ENCODE measurements around the gene OTUD5.
A peak's percentile ranks its signal among the peaks of the same experiment; 100 is the strongest.

The OTUD5 gene, protein sequence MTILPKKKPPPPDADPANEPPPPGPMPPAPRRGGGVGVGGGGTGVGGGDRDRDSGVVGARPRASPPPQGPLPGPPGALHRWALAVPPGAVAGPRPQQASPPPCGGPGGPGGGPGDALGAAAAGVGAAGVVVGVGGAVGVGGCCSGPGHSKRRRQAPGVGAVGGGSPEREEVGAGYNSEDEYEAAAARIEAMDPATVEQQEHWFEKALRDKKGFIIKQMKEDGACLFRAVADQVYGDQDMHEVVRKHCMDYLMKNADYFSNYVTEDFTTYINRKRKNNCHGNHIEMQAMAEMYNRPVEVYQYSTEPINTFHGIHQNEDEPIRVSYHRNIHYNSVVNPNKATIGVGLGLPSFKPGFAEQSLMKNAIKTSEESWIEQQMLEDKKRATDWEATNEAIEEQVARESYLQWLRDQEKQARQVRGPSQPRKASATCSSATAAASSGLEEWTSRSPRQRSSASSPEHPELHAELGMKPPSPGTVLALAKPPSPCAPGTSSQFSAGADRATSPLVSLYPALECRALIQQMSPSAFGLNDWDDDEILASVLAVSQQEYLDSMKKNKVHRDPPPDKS

DNA sequence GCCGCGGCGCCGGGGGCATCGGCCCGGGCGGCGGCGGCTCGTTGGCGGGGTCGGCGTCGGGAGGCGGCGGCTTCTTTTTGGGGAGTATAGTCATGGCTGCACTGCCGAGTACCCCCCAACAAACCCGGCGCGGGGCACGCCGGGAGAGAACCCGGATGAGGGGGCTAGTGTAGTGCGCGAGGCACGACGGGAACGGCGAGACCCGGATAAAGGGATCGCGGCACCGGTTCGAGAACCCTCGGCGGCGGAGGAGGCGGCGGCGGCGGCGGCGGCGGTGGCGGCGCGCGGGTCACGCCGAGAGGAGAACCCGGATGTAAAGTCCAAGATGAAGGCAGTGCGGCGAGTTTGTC, at the start of gene OTUD5:
OTUD5 (minus strand) TSS at position 131 of the 350 bp plus-strand sequence; CDS start at position 94, 37 bp downstream.
- Histone ChIP-seq H3K4me3 (ENCODE audit: low read length) (peak within 1 kb of the TSS; percentile 97), H3K36me3 (ENCODE audit: insufficient read depth, low read depth, low read length) (peaks cover 17% of the 10 kb centered on the region), H3K9ac (ENCODE audit: low read depth, low read length) (peak within 1 kb of the TSS; percentile 85), H3K27ac (ENCODE audit: low read length) (no peak within 1 kb of the TSS), H3K27me3 (ENCODE audit: insufficient read depth, low read length) (no peaks in the 10 kb centered on the region), H3K9me3 (ENCODE audit: insufficient read depth, low read depth, low read length) (no peaks in the 10 kb centered on the region), H3K4me1 (ENCODE audit: insufficient read depth, low read length) (peaks cover 7% of the 10 kb centered on the region; the same call in 1 of the 2 replicates)

DNA sequence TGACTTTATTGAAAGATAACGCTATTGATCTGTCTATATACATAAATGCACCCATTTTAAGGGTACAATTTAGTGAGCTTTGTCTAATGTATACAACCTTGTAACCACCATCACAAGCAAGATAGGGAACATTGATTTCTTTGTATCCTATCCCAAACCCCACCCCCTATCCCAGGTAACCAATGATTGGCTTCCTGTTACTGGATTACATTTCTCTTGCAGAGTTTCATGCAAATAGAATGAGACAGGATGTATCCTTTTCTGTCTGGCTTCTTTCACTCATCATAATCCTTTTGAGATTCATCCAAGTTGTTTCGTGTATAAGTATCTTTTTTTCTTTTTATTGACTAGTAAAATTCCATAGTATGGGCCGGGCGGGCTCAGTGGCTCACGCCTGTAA, 46.3 kb upstream of the OTUD5 start:
- no peaks in the 10 kb centered on the region for H3K4me1 ChIP-seq (ENCODE audit: insufficient read depth, low read length)
- H3K9ac ChIP-seq (ENCODE audit: low read depth, low read length) = no peak overlapping the region
- H3K36me3 ChIP-seq (ENCODE audit: insufficient read depth, low read depth, low read length) = peaks cover 9% of the 10 kb centered on the region; the same call in 1 of the 2 replicates
- no peak overlapping the region for H3K4me3 ChIP-seq (ENCODE audit: low read length)
- H3K9me3 ChIP-seq (ENCODE audit: insufficient read depth, low read depth, low read length) = no peaks in the 10 kb centered on the region
- no peak overlapping the region for H3K27ac ChIP-seq (ENCODE audit: low read length)
- H3K27me3 ChIP-seq (ENCODE audit: insufficient read depth, low read length) = no peaks in the 10 kb centered on the region

DNA sequence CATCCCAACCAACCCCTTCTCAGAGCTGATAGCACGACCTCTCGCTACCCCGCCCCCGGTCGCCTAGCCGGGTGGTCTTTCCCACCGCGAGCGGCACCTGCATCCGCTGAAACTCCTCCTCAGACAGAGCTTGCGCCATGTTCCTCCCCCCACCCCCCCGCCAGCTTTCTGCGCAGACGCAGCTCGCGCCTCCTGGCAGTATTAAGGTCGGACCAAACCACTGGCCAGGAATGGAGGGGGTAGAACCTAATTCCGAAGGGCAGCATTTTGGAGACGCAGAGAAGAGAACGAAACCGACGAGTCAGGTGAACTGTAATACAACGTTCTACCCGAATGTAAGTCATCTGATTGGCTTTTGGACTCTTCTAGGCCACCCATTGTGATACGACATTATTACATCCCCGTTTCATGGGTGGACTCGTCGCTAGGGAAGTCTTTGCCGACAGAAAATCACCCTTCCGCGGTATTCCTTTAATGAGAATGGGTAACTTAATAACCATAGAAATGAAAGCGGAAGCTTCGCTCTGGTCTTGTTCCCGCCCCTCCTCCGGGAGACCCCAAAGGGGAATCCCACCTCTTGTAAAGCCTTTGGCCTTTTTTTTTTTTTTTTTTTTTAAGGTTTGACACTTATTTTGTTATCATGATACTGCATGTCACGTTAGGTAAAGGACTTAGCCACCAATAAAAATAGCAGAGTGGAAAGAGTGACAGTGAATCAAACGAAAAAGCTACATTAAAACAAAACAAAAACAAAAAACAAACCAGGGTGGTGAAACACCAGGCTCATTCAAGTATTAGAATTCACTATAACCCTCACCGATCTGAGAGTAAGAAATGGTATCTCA, 44.9 kb upstream of the OTUD5 start, which contains the start of gene GRIPAP1:
GRIPAP1 (minus strand) TSS at position 174 of the 845 bp plus-strand sequence; CDS start at position 139, 35 bp downstream.
- peak within 1 kb of the TSS; percentile 98 for H3K9ac ChIP-seq (ENCODE audit: low read depth, low read length)
- H3K27me3 ChIP-seq (ENCODE audit: insufficient read depth, low read length) = no peaks in the 10 kb centered on the region
- peak within 1 kb of the TSS; percentile 93 for H3K4me3 ChIP-seq (ENCODE audit: low read length)
- H3K36me3 ChIP-seq (ENCODE audit: insufficient read depth, low read depth, low read length) = peaks cover 22% of the 10 kb centered on the region; the same call in 1 of the 2 replicates
- peak within 1 kb of the TSS; percentile 68 for H3K27ac ChIP-seq (ENCODE audit: low read length)
- H3K9me3 ChIP-seq (ENCODE audit: insufficient read depth, low read depth, low read length) = no peaks in the 10 kb centered on the region
- H3K4me1 ChIP-seq (ENCODE audit: insufficient read depth, low read length) = no peaks in the 10 kb centered on the region

DNA sequence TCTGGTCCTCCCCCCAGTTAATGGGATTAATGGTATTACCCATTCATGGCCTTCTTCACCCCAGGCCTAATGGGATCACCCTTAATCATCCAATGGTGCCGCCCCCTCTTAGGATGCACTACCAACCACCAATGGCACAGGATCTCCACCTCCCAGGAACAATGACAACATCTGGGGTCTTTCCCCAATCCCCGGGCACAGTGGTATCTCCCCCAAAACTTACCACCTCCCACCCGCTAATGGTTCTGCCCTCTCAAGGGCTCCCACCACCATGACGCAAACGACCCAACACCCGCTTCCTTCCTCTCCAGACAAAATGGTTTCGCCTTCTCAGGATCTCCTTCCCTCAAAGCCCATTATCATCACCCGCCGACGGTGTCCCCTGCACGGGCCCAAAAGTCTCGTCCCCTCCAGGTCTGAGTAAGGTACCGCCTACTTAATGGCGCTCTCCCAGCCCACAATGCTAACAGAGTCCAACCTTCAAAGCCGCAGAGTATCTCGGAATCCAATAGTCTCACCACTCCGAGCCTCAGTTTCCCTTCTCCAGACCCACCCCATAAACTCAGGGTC, 44.2 kb upstream of the OTUD5 start:
- peak overlapping the region; percentile 68 for H3K27ac ChIP-seq (ENCODE audit: low read length)
- H3K27me3 ChIP-seq (ENCODE audit: insufficient read depth, low read length) = no peaks in the 10 kb centered on the region
- peak overlapping the region; percentile 93 for H3K4me3 ChIP-seq (ENCODE audit: low read length)
- H3K9me3 ChIP-seq (ENCODE audit: insufficient read depth, low read depth, low read length) = no peaks in the 10 kb centered on the region
- no peaks in the 10 kb centered on the region for H3K4me1 ChIP-seq (ENCODE audit: insufficient read depth, low read length)
- H3K36me3 ChIP-seq (ENCODE audit: insufficient read depth, low read depth, low read length) = peaks cover 29% of the 10 kb centered on the region; the same call in 1 of the 2 replicates
- H3K9ac ChIP-seq (ENCODE audit: low read depth, low read length) = peak overlapping the region; percentile 98

DNA sequence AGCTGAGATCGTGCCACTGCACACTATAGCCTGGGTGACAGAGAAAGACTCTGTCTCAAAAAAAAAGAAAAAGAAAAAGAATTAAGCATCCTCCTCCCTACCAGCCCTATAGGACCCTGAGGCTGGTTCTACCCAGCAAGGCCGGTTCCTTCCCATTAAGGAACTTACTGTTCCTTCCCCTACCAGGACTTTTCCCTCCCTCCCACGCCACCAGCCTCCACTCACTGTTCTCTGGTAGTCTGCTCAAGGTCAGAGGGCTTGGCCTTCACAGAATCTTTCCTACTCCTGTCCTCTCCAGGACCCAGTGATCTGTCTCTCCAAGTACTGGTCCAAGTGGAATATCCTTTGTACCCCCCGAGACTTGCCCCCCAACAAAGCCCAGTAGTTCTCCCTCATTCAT, 43.2 kb upstream of the OTUD5 start:
- Histone ChIP-seq H3K36me3 (ENCODE audit: insufficient read depth, low read depth, low read length) (peaks cover 38% of the 10 kb centered on the region), H3K27ac (ENCODE audit: low read length) (no peak overlapping the region), H3K4me3 (ENCODE audit: low read length) (peak overlapping the region; percentile 93; the same call in 1 of the 2 replicates), H3K4me1 (ENCODE audit: insufficient read depth, low read length) (no peaks in the 10 kb centered on the region), H3K9me3 (ENCODE audit: insufficient read depth, low read depth, low read length) (no peaks in the 10 kb centered on the region), H3K27me3 (ENCODE audit: insufficient read depth, low read length) (no peaks in the 10 kb centered on the region), H3K9ac (ENCODE audit: low read depth, low read length) (no peak overlapping the region)

DNA sequence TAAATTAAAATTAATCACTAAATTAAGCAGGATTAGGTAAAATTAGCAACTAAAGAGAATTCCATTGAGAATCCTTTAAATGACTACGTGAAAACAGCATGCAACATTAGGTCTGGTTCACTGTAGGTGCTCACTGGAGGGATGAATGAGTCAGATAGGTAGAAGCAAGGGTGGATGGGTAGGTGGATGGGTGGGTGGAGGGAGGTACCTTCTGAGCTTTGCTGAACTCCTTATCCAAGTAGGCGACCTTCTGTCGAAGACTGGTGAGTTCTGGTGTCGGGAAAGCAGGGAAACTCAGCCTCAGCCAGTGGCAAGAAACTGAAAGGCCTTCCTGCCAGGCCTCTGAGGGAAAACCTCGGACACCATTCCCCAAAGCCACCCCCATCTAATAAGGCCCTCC, 41.6 kb upstream of the OTUD5 start:
- Histone ChIP-seq H3K4me3 (ENCODE audit: low read length) (no peak overlapping the region), H3K27ac (ENCODE audit: low read length) (no peak overlapping the region), H3K9ac (ENCODE audit: low read depth, low read length) (no peak overlapping the region), H3K27me3 (ENCODE audit: insufficient read depth, low read length) (no peaks in the 10 kb centered on the region), H3K4me1 (ENCODE audit: insufficient read depth, low read length) (no peaks in the 10 kb centered on the region), H3K9me3 (ENCODE audit: insufficient read depth, low read depth, low read length) (no peaks in the 10 kb centered on the region), H3K36me3 (ENCODE audit: insufficient read depth, low read depth, low read length) (peaks cover 47% of the 10 kb centered on the region)

DNA sequence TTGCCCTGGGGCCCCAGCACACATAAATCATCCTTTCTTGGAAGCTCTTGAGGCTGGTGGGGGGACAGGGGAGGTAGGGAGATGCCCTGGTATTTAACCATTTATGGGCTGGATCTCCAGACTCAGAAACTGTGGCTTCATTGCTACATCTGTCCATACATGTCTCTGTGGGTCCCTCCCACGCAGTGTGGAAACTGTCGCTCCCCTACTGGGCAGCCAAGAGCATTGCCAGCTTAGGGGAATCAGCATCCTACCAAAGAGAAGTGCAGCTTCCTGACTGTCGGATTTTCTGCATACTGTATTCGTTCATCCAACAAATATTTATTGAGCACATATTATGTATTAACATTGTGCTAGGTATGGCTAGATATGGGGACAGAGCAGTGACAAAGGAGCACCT, 41.0 kb upstream of the OTUD5 start:
- H3K36me3 ChIP-seq (ENCODE audit: insufficient read depth, low read depth, low read length) = peaks cover 52% of the 10 kb centered on the region
- H3K9me3 ChIP-seq (ENCODE audit: insufficient read depth, low read depth, low read length) = no peaks in the 10 kb centered on the region
- H3K27ac ChIP-seq (ENCODE audit: low read length) = no peak overlapping the region

DNA sequence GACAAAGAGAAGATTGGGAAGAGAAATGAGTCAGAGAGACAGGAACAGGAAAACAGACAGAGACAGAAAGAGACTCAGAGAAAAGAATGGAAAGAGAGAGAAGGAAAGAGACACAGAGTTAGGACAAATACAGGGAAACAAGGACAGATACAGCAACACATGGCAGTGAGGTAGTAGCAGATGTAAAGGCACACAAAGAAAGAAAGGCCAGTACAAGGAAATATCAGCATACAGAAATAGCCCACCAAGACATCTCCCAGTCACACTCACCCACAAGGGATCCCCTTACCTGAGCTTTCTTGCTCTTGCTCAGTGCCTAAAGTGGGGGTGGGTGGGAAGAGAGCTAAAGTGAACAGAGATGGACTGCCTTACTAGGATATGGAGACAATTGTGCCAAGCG, 40.5 kb upstream of the OTUD5 start:
- no peaks in the 10 kb centered on the region for H3K27me3 ChIP-seq (ENCODE audit: insufficient read depth, low read length)
- peaks cover 57% of the 10 kb centered on the region for H3K36me3 ChIP-seq (ENCODE audit: insufficient read depth, low read depth, low read length)
- H3K4me3 ChIP-seq (ENCODE audit: low read length) = no peak overlapping the region

More for the DNA sequence above, 41.0 kb upstream of the OTUD5 start:
- H3K4me3 ChIP-seq (ENCODE audit: low read length) = no peak overlapping the region
- H3K4me1 ChIP-seq (ENCODE audit: insufficient read depth, low read length) = no peaks in the 10 kb centered on the region
- H3K9ac ChIP-seq (ENCODE audit: low read depth, low read length) = no peak overlapping the region
- H3K27me3 ChIP-seq (ENCODE audit: insufficient read depth, low read length) = no peaks in the 10 kb centered on the region

DNA sequence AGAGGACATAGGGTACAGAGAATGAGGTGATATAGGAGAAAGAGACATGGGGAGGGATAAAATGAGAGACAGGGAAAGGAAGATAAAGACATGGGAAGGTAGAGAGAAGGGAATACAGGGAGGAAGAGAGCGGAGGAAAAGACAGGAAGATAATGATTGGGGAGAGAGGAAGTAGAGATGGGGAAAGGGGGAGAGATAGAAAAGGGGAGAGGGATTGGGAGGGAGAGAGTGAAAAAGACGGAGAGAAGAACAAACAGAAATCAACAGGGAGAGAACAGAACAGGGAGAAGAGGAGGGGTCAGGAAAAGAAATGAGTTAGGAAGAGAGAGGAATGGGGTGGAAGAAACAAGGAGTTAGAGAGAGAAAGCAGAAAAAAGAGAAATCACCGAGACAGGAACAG, 40.0 kb upstream of the OTUD5 start:
- H3K4me1 ChIP-seq (ENCODE audit: insufficient read depth, low read length) = no peaks in the 10 kb centered on the region
- no peak overlapping the region for H3K27ac ChIP-seq (ENCODE audit: low read length)
- H3K36me3 ChIP-seq (ENCODE audit: insufficient read depth, low read depth, low read length) = peaks cover 59% of the 10 kb centered on the region
- H3K27me3 ChIP-seq (ENCODE audit: insufficient read depth, low read length) = no peaks in the 10 kb centered on the region
- no peaks in the 10 kb centered on the region for H3K9me3 ChIP-seq (ENCODE audit: insufficient read depth, low read depth, low read length)
- no peak overlapping the region for H3K9ac ChIP-seq (ENCODE audit: low read depth, low read length)
- no peak overlapping the region for H3K4me3 ChIP-seq (ENCODE audit: low read length)

More for the DNA sequence above, 40.5 kb upstream of the OTUD5 start:
- Histone ChIP-seq H3K4me1 (ENCODE audit: insufficient read depth, low read length) (no peaks in the 10 kb centered on the region), H3K9ac (ENCODE audit: low read depth, low read length) (no peak overlapping the region), H3K27ac (ENCODE audit: low read length) (no peak overlapping the region), H3K9me3 (ENCODE audit: insufficient read depth, low read depth, low read length) (no peaks in the 10 kb centered on the region)

DNA sequence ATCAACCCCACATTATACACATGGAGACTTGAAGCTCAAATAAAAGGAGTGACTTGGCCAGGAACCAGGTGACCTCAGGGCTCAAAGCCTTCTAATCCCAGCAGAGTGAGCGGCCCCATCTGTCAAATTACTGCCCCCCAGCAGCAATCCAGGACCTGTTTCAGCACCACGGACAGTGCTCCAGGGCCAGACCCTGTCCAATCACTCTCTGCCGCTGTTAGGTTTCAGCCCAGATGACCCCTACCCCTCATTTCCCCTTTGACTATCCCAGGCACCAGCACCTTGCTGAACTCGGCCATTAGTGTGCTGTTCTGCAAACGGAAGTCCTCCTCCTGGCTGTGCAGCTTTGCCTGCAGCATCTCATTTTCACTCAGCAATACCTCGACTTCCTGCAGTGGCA, 39.6 kb upstream of the OTUD5 start:
- Histone ChIP-seq H3K36me3 (ENCODE audit: insufficient read depth, low read depth, low read length) (peaks cover 63% of the 10 kb centered on the region), H3K4me3 (ENCODE audit: low read length) (no peak overlapping the region), H3K27me3 (ENCODE audit: insufficient read depth, low read length) (no peaks in the 10 kb centered on the region), H3K4me1 (ENCODE audit: insufficient read depth, low read length) (no peaks in the 10 kb centered on the region), H3K9ac (ENCODE audit: low read depth, low read length) (no peak overlapping the region), H3K27ac (ENCODE audit: low read length) (no peak overlapping the region), H3K9me3 (ENCODE audit: insufficient read depth, low read depth, low read length) (no peaks in the 10 kb centered on the region)

DNA sequence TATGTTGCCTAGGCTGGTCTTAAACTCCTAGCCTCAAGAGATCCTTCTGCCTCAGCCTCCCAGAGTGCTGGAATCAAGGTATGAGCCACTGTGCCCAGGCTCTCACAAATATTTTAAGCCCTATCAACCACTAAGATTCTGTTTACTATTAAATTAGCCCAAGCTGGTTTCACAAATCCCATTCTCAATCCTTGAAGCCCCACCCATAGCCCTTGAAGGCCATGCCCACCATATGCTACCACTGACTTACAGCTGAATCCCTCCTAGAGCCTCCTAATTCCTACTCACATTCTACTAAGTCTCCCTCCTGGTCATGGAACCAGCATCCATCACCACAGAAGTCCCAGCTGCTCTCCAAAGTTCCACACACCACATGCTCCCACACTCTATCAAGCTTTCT, 34.9 kb upstream of the OTUD5 start:
- H3K36me3 ChIP-seq (ENCODE audit: insufficient read depth, low read depth, low read length) = peaks cover 74% of the 10 kb centered on the region
- H3K27me3 ChIP-seq (ENCODE audit: insufficient read depth, low read length) = no peaks in the 10 kb centered on the region
- H3K4me3 ChIP-seq (ENCODE audit: low read length) = no peak overlapping the region

More for the DNA sequence above, 34.9 kb upstream of the OTUD5 start:
- no peaks in the 10 kb centered on the region for H3K9me3 ChIP-seq (ENCODE audit: insufficient read depth, low read depth, low read length)
- H3K4me1 ChIP-seq (ENCODE audit: insufficient read depth, low read length) = no peaks in the 10 kb centered on the region
- no peak overlapping the region for H3K9ac ChIP-seq (ENCODE audit: low read depth, low read length)
- no peak overlapping the region for H3K27ac ChIP-seq (ENCODE audit: low read length)
